ENCODE data around the gene EPS8L2. TPM values are rescaled to one million over a fixed set of nuclear protein-coding genes. Genes with fewer than 3 reads are reported as not detected.
A peak's percentile ranks its signal among the peaks of the same experiment; 100 is the strongest.

Gene EPS8L2
- total RNA-seq, 1 donor from 2014 or later, result 1.0 TPM

DNA sequence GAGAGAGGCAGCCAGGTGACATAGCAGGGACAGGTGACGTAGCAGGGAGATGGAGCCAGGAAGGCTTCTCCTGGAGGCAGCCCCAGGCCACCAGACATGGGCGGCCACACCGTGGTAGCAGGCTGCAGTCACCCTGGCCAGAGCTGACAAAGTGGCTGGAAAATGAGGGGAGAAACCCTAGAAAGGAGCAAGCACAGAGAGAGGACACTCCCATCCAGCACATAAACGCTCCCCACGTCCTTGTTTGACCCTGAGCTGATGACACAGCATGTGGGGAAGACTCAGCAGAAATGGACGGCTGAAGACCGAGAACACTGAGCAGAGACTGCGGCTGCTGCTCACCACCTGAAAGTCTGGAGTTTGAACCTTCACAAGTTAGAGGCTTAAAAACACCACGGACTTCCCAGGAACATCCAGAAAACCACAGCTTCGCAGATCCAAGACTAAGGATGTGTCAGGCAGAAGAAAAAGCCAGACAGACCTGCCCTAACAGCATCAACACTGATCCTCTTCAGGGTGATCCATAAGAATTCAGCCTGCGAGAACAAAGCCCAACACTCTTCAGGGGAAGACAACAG, 40.2 kb upstream of the EPS8L2 start:
- Histone ChIP-seq H3K4me3 (ENCODE audit: low read length in 3 of 3) (peak overlapping the region; percentile 28 to 52 (median 43)), H3K9ac (ENCODE audit: low read depth in 1 of 3, low read length in 3 of 3) (peak overlapping the region in 1 of 3 donors; percentile 68), H3K27me3 (ENCODE audit: control insufficient read depth in 3 of 3, insufficient read depth in 3 of 3, low read length in 3 of 3) (no peaks in the 10 kb centered on the region), H3K9me3 (ENCODE audit: control insufficient read depth in 3 of 3, low read length in 3 of 3) (no peaks in the 10 kb centered on the region), H3K27ac (ENCODE audit: low read depth, low read length) (peak overlapping the region; percentile 37), H3K4me1 (ENCODE audit: control insufficient read depth in 3 of 3, insufficient read depth in 3 of 3, low read length in 3 of 3) (peaks cover 10 to 20% (median 15%) of the 10 kb centered on the region in 3 donors), H3K36me3 (ENCODE audit: control insufficient read depth in 3 of 3, insufficient read depth in 3 of 3, low read length in 3 of 3) (peaks cover 0 to 13% (median 7%) of the 10 kb centered on the region in 3 donors)

DNA sequence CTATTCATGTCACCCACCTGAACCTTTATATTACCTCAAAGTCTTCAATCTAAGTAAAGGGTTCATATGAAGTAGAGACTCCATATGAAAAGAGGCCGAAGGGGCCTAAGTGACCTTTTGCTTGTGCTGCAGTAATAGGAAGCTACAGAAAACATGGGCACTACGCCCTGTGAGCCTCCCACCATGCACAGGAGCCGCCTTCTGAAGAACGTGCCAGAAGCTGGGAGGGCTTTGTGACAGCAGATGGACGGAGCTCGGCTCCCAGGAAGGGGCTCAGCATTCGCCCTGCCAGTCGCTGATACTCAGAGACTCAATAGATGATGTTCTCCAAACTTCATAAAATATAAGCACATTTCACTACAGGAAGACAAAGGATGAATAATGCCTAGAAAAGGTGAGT, 32.2 kb upstream of the EPS8L2 start:
- Histone ChIP-seq H3K27me3 (ENCODE audit: control insufficient read depth in 3 of 3, insufficient read depth in 3 of 3, low read length in 3 of 3) (no peaks in the 10 kb centered on the region), H3K36me3 (ENCODE audit: control insufficient read depth in 3 of 3, insufficient read depth in 3 of 3, low read length in 3 of 3) (peaks cover 26 to 31% (median 30%) of the 10 kb centered on the region in 3 donors), H3K27ac (ENCODE audit: low read depth, low read length) (no peak overlapping the region), H3K9me3 (ENCODE audit: control insufficient read depth in 3 of 3, low read length in 3 of 3) (no peaks in the 10 kb centered on the region), H3K4me1 (ENCODE audit: control insufficient read depth in 3 of 3, insufficient read depth in 3 of 3, low read length in 3 of 3) (no peaks in the 10 kb centered on the region), H3K4me3 (ENCODE audit: low read length in 3 of 3) (no peak overlapping the region), H3K9ac (ENCODE audit: low read depth in 1 of 3, low read length in 3 of 3) (no peak overlapping the region)

DNA sequence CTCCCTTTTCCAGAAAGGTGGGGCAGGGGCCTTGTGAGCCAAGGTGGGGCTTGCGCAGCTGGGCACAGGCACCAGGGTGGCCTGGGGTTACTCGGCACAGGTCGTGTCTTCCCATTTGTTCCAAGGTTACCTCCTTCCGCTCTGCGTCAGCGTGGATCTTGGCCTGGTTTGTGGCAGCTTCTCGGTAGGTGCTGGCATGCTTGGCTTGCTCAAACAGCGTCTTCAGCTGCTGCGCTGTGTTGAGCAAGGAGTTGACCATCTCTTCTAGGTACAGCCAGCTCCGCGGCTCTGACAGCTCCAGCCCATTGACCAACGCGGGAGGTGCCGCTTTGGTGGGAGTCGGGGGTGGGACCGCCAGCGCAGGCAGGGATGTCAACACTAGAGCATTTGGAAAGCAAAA, 31.6 kb upstream of the EPS8L2 start:
- H3K4me3 ChIP-seq (ENCODE audit: low read length in 3 of 3), result no peak overlapping the region
- no peaks in the 10 kb centered on the region for H3K4me1 ChIP-seq (ENCODE audit: control insufficient read depth in 3 of 3, insufficient read depth in 3 of 3, low read length in 3 of 3)
- H3K27me3 ChIP-seq (ENCODE audit: control insufficient read depth in 3 of 3, insufficient read depth in 3 of 3, low read length in 3 of 3), result no peaks in the 10 kb centered on the region
- H3K36me3 ChIP-seq (ENCODE audit: control insufficient read depth in 3 of 3, insufficient read depth in 3 of 3, low read length in 3 of 3), result peaks cover 28 to 31% (median 31%) of the 10 kb centered on the region in 3 donors
- H3K9ac ChIP-seq (ENCODE audit: low read depth in 1 of 3, low read length in 3 of 3), result no peak overlapping the region
- H3K27ac ChIP-seq (ENCODE audit: low read depth, low read length), result no peak overlapping the region
- H3K9me3 ChIP-seq (ENCODE audit: control insufficient read depth in 3 of 3, low read length in 3 of 3), result no peaks in the 10 kb centered on the region

DNA sequence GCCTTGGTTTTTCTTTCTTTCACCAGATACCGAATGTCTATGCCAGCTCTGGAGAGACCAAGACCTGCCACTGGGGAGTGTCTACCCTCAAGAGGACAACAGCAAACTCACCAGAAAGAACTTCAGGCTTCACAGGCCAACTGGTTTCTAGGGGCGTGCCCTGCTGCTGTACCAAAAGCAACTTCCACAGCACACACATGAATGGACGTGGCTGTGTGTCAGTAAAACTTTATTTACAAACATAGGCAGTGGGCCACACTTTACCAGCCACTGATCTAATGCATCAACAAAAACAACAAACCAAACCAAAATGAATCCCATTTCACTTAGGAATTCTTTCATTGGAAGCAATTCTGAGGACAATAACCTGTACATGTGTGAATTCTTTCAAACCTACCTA, 27.7 kb upstream of the EPS8L2 start:
- no peaks in the 10 kb centered on the region for H3K27me3 ChIP-seq (ENCODE audit: control insufficient read depth in 3 of 3, insufficient read depth in 3 of 3, low read length in 3 of 3)
- no peak overlapping the region for H3K27ac ChIP-seq (ENCODE audit: low read depth, low read length)
- H3K9ac ChIP-seq (ENCODE audit: low read depth in 1 of 3, low read length in 3 of 3), result no peak overlapping the region
- no peaks in the 10 kb centered on the region for H3K4me1 ChIP-seq (ENCODE audit: control insufficient read depth in 3 of 3, insufficient read depth in 3 of 3, low read length in 3 of 3)
- no peak overlapping the region for H3K4me3 ChIP-seq (ENCODE audit: low read length in 3 of 3)
- peaks cover 36 to 50% (median 42%) of the 10 kb centered on the region in 3 donors for H3K36me3 ChIP-seq (ENCODE audit: control insufficient read depth in 3 of 3, insufficient read depth in 3 of 3, low read length in 3 of 3)
- no peaks in the 10 kb centered on the region for H3K9me3 ChIP-seq (ENCODE audit: control insufficient read depth in 3 of 3, low read length in 3 of 3)

DNA sequence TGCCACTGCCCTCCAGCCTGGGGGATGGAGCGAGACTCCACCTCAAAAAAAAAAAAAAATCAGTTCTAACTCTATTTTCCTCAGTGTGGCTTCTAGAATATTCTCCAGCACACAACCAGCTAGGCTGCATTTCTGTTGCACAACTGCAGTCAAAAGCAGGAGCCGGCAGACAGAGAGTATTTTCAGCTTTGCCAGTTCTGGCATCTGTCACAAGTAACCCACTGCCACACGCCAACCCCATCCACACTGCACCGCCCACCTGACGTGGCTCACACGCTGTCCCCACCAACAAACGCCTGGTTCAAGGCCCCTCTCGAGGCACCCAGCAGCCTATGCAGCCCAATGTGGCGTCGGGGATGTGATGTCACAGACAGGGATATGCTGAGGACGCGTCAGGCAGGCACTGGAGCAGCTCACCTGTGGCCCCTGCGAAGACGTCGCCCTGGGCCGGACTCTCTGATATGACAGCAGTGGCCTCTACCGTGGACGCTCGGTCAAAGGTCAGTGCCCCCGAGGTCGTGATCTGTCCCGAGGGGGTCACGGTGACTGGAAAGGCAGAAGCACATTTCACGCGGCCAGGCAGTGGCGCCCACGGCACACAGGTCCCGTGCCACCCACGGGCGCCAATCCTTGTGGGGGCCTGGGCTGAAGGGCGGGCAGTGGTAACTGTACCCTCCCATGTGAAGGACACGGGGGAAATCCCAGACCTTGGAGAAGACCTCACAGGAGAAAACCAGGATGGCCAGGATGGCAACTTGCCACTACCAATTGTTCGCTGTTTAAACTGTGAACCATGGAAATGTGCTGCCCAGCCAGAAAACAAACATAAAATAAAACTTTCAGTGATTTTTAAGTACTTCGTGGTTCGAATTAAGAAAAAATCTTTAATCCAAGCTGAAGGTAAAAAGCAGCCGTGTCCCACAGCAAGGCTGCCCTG, 26.5 kb upstream of the EPS8L2 start:
- Histone ChIP-seq H3K4me3 (ENCODE audit: low read length in 3 of 3) (no peak overlapping the region), H3K9ac (ENCODE audit: low read depth in 1 of 3, low read length in 3 of 3) (no peak overlapping the region), H3K27ac (ENCODE audit: low read depth, low read length) (no peak overlapping the region), H3K9me3 (ENCODE audit: control insufficient read depth in 3 of 3, low read length in 3 of 3) (no peaks in the 10 kb centered on the region), H3K36me3 (ENCODE audit: control insufficient read depth in 3 of 3, insufficient read depth in 3 of 3, low read length in 3 of 3) (peaks cover 32 to 43% (median 40%) of the 10 kb centered on the region in 3 donors), H3K4me1 (ENCODE audit: control insufficient read depth in 3 of 3, insufficient read depth in 3 of 3, low read length in 3 of 3) (no peaks in the 10 kb centered on the region), H3K27me3 (ENCODE audit: control insufficient read depth in 3 of 3, insufficient read depth in 3 of 3, low read length in 3 of 3) (no peaks in the 10 kb centered on the region)

DNA sequence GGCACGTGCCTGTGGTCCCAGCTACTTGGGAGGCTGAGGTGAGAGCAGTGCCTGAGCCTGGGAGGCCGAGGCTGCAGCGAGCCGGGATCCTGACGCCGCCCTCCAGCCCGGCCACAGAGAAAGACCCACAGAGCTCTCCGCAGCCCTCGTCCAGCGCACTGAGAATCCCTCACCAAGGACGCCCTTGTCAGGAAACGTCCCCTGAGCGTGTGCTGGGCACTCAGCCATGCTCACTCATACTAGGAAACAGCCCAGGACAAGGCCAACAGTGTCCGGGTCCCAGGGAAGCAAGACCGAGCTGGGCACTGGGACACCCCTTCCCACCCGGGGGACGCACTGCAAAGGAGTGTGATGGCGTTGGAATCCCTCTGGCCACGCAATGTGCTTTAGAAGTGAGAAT, 25.6 kb upstream of the EPS8L2 start:
- H3K27me3 ChIP-seq (ENCODE audit: control insufficient read depth in 3 of 3, insufficient read depth in 3 of 3, low read length in 3 of 3), result no peaks in the 10 kb centered on the region
- H3K9ac ChIP-seq (ENCODE audit: low read depth in 1 of 3, low read length in 3 of 3), result no peak overlapping the region
- peaks cover 33 to 46% (median 40%) of the 10 kb centered on the region in 3 donors for H3K36me3 ChIP-seq (ENCODE audit: control insufficient read depth in 3 of 3, insufficient read depth in 3 of 3, low read length in 3 of 3)
- H3K4me1 ChIP-seq (ENCODE audit: control insufficient read depth in 3 of 3, insufficient read depth in 3 of 3, low read length in 3 of 3), result no peaks in the 10 kb centered on the region
- no peaks in the 10 kb centered on the region for H3K9me3 ChIP-seq (ENCODE audit: control insufficient read depth in 3 of 3, low read length in 3 of 3)
- no peak overlapping the region for H3K27ac ChIP-seq (ENCODE audit: low read depth, low read length)
- no peak overlapping the region for H3K4me3 ChIP-seq (ENCODE audit: low read length in 3 of 3)

DNA sequence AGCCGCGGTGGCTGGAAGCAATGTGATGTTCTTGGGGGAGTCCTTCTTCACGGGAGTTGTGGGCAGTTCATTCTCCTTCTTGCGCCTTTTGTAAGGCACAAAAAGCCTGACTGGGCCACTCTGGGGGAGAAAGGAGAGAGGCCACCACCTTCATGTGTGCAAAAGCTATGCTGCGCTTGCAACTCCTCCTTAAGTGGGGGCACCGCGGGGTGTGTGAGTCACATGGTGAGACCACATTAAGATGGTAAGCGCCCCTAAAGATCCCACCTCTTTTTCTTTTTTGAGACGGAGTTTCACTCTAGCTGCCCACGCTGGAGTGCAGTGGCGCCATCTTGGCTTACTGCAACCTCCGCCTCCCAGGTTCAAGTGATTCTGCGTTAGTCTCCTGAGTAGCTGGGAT, 25.1 kb upstream of the EPS8L2 start:
- Histone ChIP-seq H3K4me1 (ENCODE audit: control insufficient read depth in 3 of 3, insufficient read depth in 3 of 3, low read length in 3 of 3) (no peaks in the 10 kb centered on the region), H3K27me3 (ENCODE audit: control insufficient read depth in 3 of 3, insufficient read depth in 3 of 3, low read length in 3 of 3) (no peaks in the 10 kb centered on the region), H3K27ac (ENCODE audit: low read depth, low read length) (no peak overlapping the region), H3K4me3 (ENCODE audit: low read length in 3 of 3) (no peak overlapping the region), H3K9me3 (ENCODE audit: control insufficient read depth in 3 of 3, low read length in 3 of 3) (no peaks in the 10 kb centered on the region), H3K9ac (ENCODE audit: low read depth in 1 of 3, low read length in 3 of 3) (no peak overlapping the region), H3K36me3 (ENCODE audit: control insufficient read depth in 3 of 3, insufficient read depth in 3 of 3, low read length in 3 of 3) (peaks cover 33 to 46% (median 40%) of the 10 kb centered on the region in 3 donors)

DNA sequence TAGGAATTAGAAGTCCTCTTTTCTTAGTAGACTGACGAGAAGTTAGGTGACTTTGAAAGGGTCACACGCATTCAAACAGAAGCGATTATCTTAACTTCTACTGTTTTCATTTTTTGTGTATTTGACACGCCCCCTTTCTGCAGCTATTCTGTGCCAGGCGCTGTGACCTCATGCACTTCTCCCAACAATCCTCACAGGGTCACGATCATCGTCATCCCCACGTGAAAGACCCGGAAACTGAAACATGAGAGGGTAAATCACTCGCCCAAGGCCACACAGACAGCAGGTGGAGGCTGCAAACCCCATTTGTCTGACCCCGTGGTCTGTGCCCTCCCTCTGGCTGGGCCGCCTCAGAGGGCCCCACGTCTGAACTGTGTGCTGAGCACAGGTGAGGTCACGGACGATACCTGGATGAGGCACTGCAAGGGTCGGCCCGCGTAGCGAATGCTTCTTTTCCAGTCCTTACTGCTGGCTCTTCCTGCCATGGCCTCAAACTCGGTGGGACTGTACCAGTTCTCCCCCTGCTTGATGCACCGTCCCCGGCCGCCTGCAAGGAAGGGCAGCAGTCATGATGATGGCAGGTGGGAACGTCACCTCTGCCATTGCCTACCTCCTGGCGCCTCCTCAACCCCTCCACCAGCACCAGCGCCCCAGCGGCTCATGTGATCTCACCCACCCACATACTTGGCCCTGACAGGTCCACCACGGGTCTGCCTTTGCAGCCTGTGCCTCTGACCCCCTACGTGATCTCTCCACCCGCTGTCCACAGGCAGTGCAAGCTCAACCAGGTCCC, 19.4 kb upstream of the EPS8L2 start:
- H3K36me3 ChIP-seq (ENCODE audit: control insufficient read depth in 3 of 3, insufficient read depth in 3 of 3, low read length in 3 of 3), result peaks cover 34 to 53% (median 53%) of the 10 kb centered on the region in 3 donors
- no peaks in the 10 kb centered on the region for H3K9me3 ChIP-seq (ENCODE audit: control insufficient read depth in 3 of 3, low read length in 3 of 3)
- no peak overlapping the region for H3K4me3 ChIP-seq (ENCODE audit: low read length in 3 of 3)

DNA sequence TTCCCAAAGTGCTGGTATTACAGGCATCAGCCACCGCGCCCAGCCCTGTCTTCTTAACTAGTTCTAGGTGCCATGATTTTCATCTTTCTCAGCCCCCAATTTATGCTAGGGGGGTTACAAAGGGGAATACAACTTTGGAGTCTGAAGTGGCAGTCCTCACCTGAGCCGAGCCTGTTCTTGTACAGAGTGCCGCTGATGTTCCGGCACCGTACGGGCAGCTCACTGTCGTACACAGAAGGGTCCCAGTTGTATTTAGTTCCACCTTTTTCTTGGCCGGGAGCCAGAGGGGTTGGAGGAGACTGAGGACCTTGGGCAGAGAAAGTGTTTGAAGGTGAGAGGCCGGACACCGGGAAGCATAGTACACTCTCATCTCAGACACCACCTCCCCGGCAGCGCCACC, 18.3 kb upstream of the EPS8L2 start:
- Histone ChIP-seq H3K9ac (ENCODE audit: low read depth in 1 of 3, low read length in 3 of 3) (no peak overlapping the region), H3K9me3 (ENCODE audit: control insufficient read depth in 3 of 3, low read length in 3 of 3) (no peaks in the 10 kb centered on the region), H3K27ac (ENCODE audit: low read depth, low read length) (no peak overlapping the region), H3K4me3 (ENCODE audit: low read length in 3 of 3) (no peak overlapping the region), H3K27me3 (ENCODE audit: control insufficient read depth in 3 of 3, insufficient read depth in 3 of 3, low read length in 3 of 3) (no peaks in the 10 kb centered on the region), H3K36me3 (ENCODE audit: control insufficient read depth in 3 of 3, insufficient read depth in 3 of 3, low read length in 3 of 3) (peaks cover 28 to 43% (median 42%) of the 10 kb centered on the region in 3 donors), H3K4me1 (ENCODE audit: control insufficient read depth in 3 of 3, insufficient read depth in 3 of 3, low read length in 3 of 3) (no peaks in the 10 kb centered on the region)

More for the DNA sequence above, 19.4 kb upstream of the EPS8L2 start:
- Histone ChIP-seq H3K4me1 (ENCODE audit: control insufficient read depth in 3 of 3, insufficient read depth in 3 of 3, low read length in 3 of 3) (no peaks in the 10 kb centered on the region), H3K27me3 (ENCODE audit: control insufficient read depth in 3 of 3, insufficient read depth in 3 of 3, low read length in 3 of 3) (no peaks in the 10 kb centered on the region), H3K9ac (ENCODE audit: low read depth in 1 of 3, low read length in 3 of 3) (no peak overlapping the region), H3K27ac (ENCODE audit: low read depth, low read length) (no peak overlapping the region)

All from skeletal muscle tissue (tissue), 4 donors.